Mononuclear cell (primary cell): ENCODE data around the gene TTN. TPM values are rescaled to one million over a fixed set of nuclear protein-coding genes. Genes with fewer than 3 reads are reported as not detected.

ENCODE experiments used
- H3K27me3 ChIP-seq: 2 replicates; pipeline ENCODE4 v1.6.0; 2011; ENCODE audit warnings: low read length, control low read depth; ENCODE audit not compliant: insufficient read depth
- H3K4me1 ChIP-seq: 2 replicates; pipeline ENCODE4 v1.5.1; 2011; ENCODE audit warnings: mild to moderate bottlenecking, low read length, control low read depth; ENCODE audit not compliant: insufficient read depth
- H3K4me3 ChIP-seq: 2 replicates; pipeline ENCODE4 v1.5.1; 2011; ENCODE audit warnings: mild to moderate bottlenecking, low read length, moderate library complexity
- H3K9me3 ChIP-seq: 2 replicates; pipeline ENCODE4 v1.5.1; 2011; ENCODE audit warnings: low read depth, mild to moderate bottlenecking, control low read depth, low read length
- total RNA-seq: library from RNA; depleted of rRNA; stranded (reverse); fragments of >200 nt; gene quantifications from one replicate; pipeline ENCODE4 v1.2.3, GENCODE V29; 2012

The TTN gene
- total RNA-seq, 1 donor = 47.6 TPM

DNA sequence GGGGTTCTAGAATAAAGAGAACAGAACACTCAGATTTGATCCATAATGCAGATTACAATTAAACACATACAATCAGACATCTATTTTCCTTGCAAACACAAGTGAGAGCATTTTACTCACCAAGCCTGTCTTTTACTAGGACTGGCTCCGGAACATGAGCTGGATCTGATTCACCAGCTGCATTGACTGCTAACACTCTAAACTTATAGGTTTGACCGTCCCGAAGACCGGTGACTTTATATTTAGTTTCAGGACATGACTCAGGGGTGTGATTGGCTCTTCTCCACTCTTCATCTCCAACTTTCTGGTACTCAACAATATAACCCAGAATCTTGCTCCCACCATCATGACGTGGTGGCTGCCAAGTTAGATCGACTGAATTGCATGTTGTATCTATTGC is 214.6 kb downstream of the TTN start:
- H3K4me3 ChIP-seq = no peak overlapping the region

DNA sequence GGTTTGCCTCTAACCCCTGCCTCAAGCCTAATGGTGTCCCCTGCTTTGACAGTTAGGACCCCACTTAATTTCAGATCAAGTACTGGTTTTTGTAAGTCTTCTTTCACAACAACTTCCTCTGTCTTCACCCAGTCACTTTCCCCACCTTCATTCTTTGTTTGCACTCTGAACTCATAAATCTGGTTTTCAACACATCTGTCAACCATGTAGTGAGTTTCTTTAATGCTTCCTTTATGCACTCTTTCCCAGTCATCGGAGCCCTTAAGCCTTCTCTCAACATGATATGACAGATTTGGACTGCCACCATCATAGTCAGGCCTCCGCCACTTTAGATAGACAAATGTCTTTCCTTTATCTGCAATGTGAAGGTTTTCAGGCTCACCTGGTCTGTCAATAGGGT is 217.9 kb downstream of the TTN start:
- H3K9me3 ChIP-seq = no peaks in the 10 kb centered on the region

More for the DNA sequence above, 214.6 kb downstream of the TTN start:
- Histone ChIP-seq H3K4me1 (no peaks in the 10 kb centered on the region), H3K9me3 (no peaks in the 10 kb centered on the region), H3K27me3 (no peaks in the 10 kb centered on the region)

GRCh38 chr2:178584666-178585065 is 222.6 kb downstream of the TTN start:
- no peak overlapping the region for H3K4me3 ChIP-seq
- no peaks in the 10 kb centered on the region for H3K27me3 ChIP-seq
- H3K9me3 ChIP-seq = no peaks in the 10 kb centered on the region
- no peaks in the 10 kb centered on the region for H3K4me1 ChIP-seq

More for the DNA sequence above, 217.9 kb downstream of the TTN start:
- Histone ChIP-seq H3K4me1 (no peaks in the 10 kb centered on the region), H3K27me3 (no peaks in the 10 kb centered on the region), H3K4me3 (no peak overlapping the region)

DNA sequence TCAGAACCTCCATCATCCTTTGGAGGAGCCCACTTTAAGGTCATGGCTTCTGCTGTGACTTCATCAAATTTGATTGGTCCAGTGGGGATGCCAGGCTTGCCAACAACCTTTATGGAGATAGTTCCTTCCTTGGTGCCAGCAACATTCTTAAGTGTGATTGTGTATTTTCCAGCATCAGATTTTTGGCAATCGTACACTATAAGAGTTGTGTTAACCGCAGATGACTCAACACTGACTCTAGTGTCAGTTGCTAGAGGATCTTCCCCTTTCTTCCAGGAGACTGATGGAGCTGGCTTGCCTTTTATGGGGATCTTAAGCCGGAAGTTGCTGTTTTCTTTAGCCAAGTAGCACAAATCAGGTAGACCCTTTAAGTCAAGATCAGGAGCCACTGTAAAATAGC is 228.2 kb downstream of the TTN start:
- no peaks in the 10 kb centered on the region for H3K4me1 ChIP-seq
- no peaks in the 10 kb centered on the region for H3K27me3 ChIP-seq
- H3K9me3 ChIP-seq = no peaks in the 10 kb centered on the region
- H3K4me3 ChIP-seq = no peak overlapping the region

DNA sequence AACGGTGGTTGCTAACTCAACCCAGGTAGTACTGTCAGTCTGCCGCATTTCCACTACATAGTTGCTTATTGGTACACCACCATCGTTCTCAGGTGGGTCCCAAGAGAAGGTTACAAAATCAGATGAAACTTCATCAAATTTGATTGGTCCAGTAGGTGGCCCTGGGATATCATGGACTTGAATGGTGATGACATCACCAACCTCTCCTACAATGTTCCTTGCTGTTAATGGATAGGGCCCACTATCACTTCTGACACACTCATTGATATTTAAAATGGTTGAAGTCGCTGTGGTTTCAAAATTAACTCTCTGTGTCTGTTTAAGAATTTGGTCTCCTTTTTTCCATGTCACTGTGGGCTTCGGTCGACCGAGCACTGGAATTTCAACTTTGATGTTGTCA is 232.4 kb downstream of the TTN start:
- Histone ChIP-seq H3K27me3 (no peaks in the 10 kb centered on the region), H3K4me1 (no peaks in the 10 kb centered on the region), H3K4me3 (no peak overlapping the region), H3K9me3 (no peaks in the 10 kb centered on the region)

- no peak overlapping the region for H3K4me3 ChIP-seq
- H3K9me3 ChIP-seq = peaks cover 6% of the 10 kb centered on the region
- no peaks in the 10 kb centered on the region for H3K4me1 ChIP-seq
- no peaks in the 10 kb centered on the region for H3K27me3 ChIP-seq
These were observed 239.0 kb downstream of the TTN start for GRCh38 chr2:178568227-178568626.

DNA sequence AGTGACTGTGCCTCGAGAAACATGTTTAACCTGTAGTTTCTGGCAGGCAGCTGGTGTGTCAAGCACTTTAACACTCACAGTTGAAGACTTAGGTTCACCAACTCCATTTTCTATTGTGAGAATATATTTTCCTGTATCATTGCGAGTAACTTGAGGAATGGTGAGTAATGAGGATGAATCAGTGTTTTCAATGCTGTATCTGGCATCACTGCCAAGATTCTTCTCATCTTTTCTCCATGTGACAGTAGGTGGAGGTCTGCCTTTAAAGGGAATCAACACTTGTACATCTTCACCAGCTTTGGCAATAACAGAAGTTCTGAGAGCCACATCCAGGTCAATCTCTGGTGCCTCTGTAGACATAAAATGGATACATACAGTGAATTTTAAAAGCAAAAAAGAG is 254.2 kb downstream of the TTN start:
- Histone ChIP-seq H3K9me3 (no peaks in the 10 kb centered on the region), H3K27me3 (no peaks in the 10 kb centered on the region), H3K4me3 (no peak overlapping the region), H3K4me1 (no peaks in the 10 kb centered on the region)

DNA sequence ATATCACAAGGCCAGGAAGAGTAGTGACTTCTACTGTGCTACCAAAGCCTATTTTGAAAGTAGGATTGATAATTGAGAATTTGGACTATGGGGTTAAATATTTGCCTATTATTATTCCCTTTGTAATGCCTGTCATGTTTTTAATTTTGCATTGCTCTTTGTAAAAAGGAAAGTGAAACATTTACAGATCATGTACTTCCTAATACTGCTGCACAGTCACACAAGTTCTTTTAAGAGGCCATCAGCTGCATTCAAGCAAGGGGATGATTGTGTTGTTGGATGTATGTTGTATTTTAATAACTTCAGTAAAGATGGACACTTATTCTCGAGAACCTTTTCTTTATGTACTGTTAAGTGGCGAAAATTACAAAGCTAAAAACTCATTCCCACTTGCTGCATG is 256.9 kb downstream of the TTN start:
- Histone ChIP-seq H3K4me1 (no peaks in the 10 kb centered on the region), H3K4me3 (no peak overlapping the region), H3K9me3 (no peaks in the 10 kb centered on the region), H3K27me3 (no peaks in the 10 kb centered on the region)

DNA sequence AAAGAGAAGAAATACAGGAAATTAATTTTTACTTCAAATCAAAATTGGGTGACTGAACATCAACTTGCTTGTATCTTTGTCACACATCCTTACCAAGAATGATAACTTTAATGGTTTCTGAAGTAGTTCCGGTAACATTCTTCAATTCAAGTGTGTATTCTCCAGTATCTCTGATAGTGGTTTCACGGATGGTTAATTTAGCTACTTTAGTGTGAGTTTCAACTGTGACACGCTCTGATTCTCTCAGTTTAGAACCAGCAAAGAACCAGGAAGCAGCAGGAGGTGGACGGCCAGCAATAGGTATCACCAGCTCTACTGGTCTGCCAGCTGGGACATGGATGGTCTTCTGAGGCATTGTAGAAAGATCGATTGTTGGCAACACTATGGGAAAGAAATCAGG is 264.7 kb downstream of the TTN start:
- H3K27me3 ChIP-seq = no peaks in the 10 kb centered on the region
- no peaks in the 10 kb centered on the region for H3K9me3 ChIP-seq
- H3K4me1 ChIP-seq = no peaks in the 10 kb centered on the region
- H3K4me3 ChIP-seq = no peak overlapping the region

DNA sequence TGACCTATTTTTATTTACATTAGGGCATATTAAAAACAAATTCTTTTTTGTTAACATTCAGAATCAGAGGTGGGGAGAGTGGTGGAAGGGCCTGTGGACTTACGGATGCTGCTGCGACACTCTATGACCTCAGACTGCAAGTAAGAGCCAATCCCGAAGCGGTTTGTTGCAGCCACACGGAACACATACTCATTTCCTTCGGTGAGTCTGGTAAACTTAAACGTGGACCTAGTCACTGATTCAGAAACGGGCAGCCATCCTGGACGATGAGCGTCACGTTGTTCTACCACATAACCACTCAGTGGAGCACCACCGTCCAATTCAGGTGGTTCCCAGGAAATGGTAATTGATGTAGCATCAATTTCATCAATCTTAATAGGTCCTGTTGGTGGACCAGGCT is 265.1 kb downstream of the TTN start:
- no peak overlapping the region for H3K4me3 ChIP-seq
- H3K27me3 ChIP-seq = no peaks in the 10 kb centered on the region
- H3K9me3 ChIP-seq = no peaks in the 10 kb centered on the region
- H3K4me1 ChIP-seq = no peaks in the 10 kb centered on the region

GRCh38 chr2:178536037-178536436 is 271.2 kb downstream of the TTN start:
- peaks cover 9% of the 10 kb centered on the region for H3K4me1 ChIP-seq
- no peak overlapping the region for H3K4me3 ChIP-seq
- no peaks in the 10 kb centered on the region for H3K27me3 ChIP-seq
- H3K9me3 ChIP-seq = no peaks in the 10 kb centered on the region

DNA sequence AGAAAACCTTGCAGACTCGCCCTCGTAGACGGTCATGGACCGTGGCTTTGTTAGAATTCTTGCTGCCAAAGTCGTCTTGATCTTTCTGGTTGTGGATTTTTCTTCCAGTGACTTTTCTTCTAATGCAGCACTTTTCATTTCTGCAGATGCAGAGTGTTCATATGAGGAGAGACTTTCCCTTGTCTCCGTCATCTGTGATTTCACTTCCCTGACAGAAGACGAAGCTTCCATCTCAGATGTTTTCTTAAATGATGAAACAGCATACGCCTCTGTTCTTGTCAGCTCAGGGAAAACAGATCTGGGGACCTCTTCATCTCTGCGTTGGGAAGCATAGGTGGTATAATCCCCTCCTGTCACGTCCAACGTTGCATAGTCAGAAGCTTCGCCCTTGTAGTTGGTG is 276.1 kb downstream of the TTN start:
- Histone ChIP-seq H3K9me3 (no peaks in the 10 kb centered on the region), H3K27me3 (no peaks in the 10 kb centered on the region), H3K4me1 (peaks cover 32% of the 10 kb centered on the region), H3K4me3 (peak overlapping the region; percentile 21)

DNA sequence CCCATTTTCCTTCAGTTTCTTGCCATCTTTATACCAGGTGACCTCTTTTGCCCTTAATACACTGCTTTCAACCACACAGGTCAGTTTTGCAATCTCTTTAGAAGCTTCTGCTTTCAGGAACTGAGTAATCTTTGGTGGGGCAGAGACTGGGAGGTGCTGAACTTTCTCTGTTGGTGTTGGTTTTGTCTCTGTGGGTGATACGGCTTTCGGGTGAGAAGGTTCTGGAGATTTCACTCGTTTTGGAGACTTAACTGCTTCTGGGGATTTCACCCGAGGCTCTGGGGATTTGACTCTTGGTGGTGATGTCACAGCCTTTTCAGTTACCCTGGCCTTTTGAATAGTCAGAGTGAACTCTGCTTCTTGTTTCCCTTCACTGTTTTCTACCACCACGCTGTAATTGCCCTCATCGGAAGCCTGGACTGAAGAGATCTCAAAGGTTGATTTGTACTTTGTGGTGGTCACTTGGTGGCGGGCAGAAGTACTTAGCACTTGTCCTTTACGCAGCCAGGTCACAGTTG is 276.5 kb downstream of the TTN start:
- H3K4me1 ChIP-seq = peaks cover 34% of the 10 kb centered on the region
- H3K9me3 ChIP-seq = no peaks in the 10 kb centered on the region
- no peaks in the 10 kb centered on the region for H3K27me3 ChIP-seq
- peak overlapping the region; percentile 21 for H3K4me3 ChIP-seq

GRCh38 chr2:178530131-178530530 is 277.1 kb downstream of the TTN start:
- Histone ChIP-seq H3K4me1 (peaks cover 34% of the 10 kb centered on the region), H3K9me3 (no peaks in the 10 kb centered on the region), H3K4me3 (no peak overlapping the region), H3K27me3 (no peaks in the 10 kb centered on the region)

DNA sequence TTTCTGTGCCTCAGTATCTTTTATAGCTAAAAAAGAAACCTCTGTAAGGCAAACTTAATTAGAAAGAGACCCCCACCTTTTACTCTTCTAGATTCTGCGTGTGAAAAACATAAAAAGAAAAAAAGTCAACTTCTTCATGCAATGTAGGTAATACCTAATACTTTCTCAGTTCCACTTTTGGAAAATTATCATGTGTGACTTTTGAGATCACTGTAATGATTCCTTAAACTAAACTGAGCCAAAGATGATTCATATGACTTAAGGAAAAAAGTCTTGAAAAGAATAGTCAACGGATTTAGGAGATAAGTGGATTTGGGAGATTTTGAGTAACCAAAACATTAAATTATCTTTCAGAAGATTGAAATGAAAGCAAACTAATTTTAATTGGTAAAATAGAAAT is 278.0 kb downstream of the TTN start:
- H3K4me1 ChIP-seq = peaks cover 37% of the 10 kb centered on the region
- H3K4me3 ChIP-seq = no peak overlapping the region
- no peaks in the 10 kb centered on the region for H3K9me3 ChIP-seq
- no peaks in the 10 kb centered on the region for H3K27me3 ChIP-seq

DNA sequence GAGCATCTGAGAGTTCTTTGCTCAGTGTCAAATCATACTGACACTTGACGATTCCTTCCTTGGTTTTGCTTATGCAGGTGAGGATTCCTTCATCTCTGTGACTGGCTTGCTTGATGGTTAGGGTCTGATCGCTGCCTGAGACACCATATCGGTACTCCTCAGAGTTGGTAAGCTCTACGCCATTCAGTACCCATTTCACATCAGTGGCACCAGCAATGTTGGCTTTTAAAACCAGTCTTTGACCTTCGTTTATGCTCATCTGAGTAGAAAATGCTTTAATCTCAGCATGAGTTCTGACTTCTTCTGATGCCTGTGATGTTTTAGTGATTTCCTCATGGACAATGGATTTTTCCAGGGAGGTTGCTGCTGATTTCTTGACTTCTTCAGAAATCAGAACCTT is 278.6 kb downstream of the TTN start:
- Histone ChIP-seq H3K27me3 (no peaks in the 10 kb centered on the region), H3K9me3 (no peaks in the 10 kb centered on the region), H3K4me1 (peaks cover 42% of the 10 kb centered on the region), H3K4me3 (no peak overlapping the region)

GRCh38 chr2:178527592-178527991 is 279.6 kb downstream of the TTN start:
- Histone ChIP-seq H3K4me1 (peaks cover 45% of the 10 kb centered on the region), H3K27me3 (no peaks in the 10 kb centered on the region), H3K9me3 (no peaks in the 10 kb centered on the region), H3K4me3 (no peak overlapping the region)
